DMS153 treated with DMSO at 0.1 percent for 48 hours (cell line): ENCODE measurements around the gene CDH13.

ENCODE experiments used
- DNase-seq: peaks from one replicate; lab custom pipeline; 2025; ENCODE audit not compliant: unreplicated experiment; lab: John Stamatoyannopoulos, UW

CDH13 gene

DNA sequence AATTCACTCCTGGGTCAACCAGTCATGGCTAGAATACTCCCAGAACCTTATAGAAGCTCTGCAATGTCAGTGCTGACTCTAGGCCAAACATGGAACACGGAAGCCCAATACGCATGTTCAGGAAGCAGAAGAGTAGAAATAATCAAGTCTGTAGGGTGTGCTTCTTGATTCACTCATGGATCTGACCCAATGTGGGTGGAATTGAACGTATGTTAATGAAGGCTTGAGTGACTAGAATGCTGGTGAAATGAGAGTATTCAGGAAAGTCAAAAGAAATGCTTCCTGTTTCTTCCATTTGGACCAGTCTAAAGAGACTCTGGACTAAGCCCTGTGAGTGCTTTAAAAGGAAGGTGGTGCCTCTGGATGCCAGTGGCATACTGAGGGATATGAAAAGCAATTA lies 395.0 kb downstream of the CDH13 start:
- no peak for DNase-seq

DNA sequence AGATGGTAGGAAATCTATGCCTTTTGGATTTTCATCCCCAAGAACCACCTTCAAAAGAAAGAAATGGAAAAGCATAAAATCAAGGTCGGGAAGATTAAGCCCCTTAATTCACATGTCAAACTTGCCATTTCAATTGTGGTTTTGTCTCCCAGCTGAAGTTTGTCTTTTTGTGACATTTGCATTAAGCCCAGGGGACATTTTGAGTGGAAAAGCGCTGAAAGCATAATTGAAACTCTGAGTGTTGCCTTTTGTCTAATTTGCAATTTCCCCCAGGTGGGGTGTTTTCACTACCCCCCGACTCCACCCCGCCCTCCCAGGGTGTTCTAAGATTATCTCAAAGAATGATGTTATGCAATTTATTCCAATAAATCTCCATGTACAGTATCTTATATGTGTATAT lies 396.2 kb downstream of the CDH13 start:
- DNase-seq: no peak

DNA sequence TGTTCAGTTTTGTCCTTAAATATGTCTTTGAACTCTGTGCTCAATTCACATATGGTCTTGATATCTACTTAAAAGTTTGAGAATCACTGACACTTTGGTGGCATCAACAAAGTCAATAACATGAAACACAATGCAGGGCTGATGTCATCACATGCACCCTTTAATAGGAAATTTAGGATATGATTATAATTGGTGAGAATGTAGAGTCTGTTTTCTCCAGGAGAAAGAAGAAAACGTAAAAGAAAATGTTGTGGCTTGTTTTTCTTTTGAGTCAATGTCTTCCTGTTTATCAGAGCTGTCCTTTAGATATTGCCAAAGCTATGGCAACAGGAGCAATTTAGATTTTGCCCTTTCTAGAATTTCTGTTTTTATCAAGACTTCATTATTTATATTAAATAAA lies 396.9 kb downstream of the CDH13 start:
- DNase-seq: no peak

DNA sequence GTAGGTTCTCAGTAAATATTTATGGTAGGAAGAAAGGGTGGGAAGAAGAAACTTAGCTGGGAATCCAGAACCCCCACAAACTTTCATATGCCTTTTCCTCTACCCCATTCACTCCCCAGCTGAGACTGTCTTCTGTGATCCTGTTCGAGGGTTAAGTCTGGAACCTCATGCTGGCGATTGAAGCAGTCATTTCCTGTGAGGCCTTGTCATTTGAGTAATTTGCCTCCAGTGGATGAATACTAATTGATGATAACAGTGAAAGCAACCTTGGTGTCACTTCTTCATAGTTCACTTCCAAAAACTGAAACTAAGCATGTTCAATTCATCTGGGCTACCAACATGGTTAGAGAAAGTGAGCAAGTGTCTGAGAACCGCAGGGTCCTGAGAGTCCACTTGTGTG lies 401.2 kb downstream of the CDH13 start:
- DNase-seq: no peak

DNA sequence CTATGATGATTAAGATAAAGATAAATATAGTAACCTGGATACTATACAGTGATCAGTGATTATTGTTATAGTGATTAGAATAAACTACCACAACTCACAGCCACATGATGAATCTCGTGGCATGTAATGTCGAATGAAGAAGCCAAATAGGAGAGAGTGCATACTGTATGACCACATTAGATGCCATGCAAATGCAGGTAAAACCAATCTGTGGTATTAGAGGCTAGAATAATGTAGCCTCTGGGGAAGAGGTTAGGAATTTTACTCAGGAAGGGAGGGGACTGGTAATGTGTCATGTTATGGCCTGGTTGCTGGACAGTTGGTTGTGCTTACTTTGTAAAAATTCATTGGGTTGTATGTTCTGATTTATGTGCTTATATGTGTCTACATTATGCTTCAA lies 402.7 kb downstream of the CDH13 start:
- DNase-seq: no peak

DNA sequence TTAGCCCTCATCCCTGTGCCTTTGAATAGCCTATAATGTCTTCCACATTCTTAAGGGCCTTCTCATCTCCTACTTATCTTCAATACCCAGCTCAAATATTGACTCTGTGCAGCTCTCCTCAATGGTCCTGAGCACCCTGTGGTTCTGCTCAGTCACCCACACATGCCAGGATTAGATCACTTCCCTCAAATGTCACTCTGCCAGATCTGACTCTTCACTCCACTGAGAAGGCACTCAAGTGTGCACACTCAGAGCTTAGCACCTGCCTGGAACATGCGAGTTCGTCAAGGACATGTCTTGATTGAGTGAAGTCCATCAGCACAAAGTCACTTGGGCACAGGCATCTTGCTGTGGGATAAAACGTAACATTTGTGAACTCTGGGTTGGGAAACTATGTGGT lies 404.8 kb downstream of the CDH13 start:
- no peak for DNase-seq

DNA sequence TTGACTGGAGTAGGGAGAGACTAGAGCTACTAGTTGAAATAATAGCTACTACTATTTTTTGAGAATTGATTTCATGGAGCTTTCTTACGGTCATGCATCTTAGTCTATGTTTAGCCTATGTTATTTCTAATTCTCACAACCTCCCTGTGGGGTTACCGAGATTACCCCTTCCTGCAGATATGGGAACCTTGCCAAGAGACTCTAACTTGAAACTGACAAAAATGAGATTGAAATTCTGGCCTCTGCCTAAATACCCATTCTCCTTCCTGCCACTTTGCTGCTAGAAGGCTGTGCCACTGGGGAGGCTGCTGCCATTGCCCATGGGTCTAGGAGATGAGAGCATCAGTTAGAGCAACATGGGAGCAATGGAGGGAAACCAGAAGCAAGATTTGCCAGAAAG lies 410.3 kb downstream of the CDH13 start:
- no peak for DNase-seq

DNA sequence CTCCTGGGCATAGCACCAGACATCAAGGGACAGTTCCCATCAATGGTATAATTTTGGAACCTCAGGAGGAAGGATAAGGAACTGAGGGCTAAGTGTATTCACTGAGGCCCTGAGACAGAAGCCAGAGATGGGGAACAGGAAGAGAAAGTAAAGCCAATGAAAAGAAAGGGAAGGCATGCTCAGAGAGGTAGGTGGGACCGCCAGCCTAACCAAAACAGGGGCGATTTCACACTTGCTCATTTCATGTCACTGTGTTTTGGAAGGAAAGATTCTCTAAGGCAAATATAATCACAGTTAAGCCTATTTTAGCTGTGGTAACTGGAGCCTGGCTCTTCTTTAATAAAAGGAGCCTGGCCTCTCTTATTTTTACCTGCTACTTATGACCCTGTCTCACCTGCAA lies 411.1 kb downstream of the CDH13 start:
- no peak for DNase-seq

DNA sequence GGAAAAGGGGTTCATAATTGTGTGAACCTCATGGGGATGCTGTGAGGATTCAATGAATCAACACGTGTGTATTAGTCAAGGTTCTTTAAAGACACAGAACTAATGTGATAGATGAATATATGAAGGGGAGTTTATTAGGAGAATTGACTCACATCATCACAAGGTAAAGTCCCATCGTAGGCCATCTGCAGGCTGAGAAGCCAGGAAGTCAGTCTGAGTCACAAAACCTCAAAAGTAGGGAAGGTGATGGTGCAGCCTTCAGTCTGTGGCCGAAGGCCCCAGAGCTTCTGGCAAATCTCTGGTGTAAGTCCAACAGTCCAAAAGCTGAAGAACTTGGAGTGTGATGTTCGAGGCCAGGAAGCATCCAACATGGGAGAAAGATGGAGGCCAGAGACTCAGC lies 413.4 kb downstream of the CDH13 start:
- no peak for DNase-seq

DNA sequence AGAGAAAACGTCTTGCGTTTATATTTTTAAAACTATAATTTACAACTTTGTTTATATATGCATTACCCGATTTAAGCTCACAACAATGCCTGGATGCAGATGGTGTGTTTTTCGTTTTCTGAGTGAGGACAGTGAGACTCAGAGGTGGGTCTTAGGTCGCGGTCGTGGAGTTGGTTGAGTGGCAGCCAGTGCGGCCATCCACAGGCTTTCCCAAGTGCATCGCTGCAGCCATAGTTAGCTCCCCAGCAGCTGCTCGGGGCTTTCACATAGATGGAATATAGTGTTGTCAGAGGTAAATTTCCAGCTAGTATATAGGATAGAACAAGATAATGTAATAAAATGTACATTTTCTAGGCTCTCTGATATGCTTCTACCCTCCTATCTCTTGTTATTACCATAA lies 417.8 kb downstream of the CDH13 start:
- no peak for DNase-seq

DNA sequence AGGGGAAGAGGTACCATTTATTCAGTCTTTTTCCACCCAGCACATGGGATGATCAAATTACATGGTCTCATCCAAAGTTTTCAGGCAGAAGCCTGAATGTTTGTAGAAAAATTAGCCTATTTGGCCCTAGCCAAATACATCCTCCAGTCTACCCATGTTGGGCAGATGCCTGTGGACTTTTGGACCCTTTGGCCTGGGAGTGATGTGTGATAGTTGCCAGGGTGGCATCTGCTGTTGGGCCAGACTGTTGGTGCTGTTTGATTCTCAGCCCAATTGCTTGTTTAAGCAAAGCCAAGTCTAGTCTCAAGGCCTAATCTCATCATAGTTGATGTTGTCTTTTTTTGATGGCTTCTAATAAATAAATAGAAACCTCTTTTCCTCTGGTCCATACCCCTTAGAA lies 419.0 kb downstream of the CDH13 start:
- DNase-seq: no peak

DNA sequence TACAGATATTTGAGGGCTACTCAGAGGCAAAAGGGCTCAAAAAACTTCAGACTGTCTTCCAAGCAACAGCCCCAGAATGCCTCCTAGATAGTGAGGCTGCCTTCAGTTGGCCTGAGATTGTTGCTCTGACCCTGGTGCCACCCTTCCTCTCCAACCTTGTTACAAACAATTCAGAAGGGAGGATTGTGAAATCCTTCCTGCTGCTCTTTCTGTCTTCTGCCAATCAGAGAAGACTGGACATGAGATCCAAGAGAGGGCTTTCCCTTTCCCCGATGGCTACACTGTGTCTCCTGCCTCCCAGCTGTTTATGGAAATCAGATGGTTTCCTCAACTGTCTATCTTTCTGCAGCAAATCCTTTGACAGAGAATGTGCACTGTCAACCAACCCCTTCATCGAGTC lies 419.9 kb downstream of the CDH13 start:
- no peak for DNase-seq

DNA sequence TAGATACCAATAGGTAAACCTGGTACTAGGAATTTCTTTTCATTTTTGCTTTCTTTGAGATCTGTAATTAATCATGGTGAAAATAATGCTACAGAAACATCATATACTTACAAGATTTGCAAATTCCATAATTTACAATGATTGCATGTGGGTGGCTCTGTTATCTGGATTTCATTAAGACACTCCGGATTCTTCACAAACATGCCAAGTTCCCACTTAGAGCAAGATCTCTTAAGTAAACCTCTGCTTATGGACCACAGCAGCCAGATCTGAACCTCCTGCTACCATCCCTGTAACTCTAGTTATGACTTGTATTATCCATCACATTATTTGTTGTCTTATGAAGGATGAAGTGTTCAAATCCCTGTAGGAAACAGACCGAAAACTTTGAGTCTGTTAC lies 424.7 kb downstream of the CDH13 start:
- DNase-seq: no peak

DNA sequence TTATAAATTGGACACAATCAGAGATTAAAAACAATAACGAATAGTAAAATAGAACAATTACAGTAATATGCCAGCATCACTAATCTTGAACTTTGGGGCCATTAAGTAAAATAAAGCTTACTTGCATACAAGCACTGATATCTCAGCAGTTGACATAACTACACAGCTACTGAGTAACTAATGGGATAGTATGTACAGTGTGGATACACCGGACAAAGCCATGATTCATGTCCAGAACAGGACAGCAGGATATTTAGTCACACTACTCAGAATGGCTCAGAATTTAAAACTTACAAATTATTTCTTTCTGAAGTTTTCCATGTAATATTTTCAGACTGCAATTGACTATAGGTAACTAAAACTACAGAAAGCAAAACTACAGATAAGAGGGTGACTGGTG lies 427.5 kb downstream of the CDH13 start:
- DNase-seq: no peak

DNA sequence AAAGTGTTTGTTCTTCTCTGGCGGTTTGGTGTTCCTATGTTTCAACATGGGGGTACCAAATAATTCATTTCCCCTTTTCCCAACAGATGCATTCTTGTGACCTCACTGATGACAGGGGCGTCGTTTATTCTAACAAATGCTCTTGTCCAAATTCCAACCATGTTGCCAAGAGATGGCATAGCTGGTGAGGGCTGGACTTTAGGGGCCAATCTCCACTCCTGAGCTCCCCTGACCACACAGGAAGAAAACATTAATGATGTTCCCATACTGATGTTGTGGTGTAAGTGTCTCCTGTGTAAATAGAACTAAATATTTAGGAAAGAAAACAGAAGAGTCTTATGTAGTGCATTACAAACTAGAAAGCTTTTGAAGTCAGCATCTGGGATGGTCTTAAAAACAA lies 431.6 kb downstream of the CDH13 start:
- no peak for DNase-seq

DNA sequence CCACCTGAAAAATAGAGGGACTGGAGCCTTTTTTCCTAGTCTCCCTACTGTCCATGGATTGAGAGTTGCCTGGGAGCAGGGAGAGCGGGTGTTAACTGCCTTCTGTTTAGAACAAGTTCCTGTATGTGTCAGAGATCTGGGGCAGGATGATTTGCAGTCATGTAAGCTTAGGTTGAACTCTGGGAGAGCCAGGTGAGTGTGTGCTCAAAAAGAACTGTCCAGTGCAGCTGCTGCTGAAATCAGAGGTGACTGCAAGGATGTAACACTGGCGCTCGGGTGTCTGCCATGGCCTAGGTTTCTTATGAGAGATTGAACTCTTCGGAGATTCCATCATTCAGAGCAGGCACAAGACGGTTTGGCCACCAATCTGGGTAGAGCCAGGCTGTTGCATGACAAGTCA lies 432.5 kb downstream of the CDH13 start:
- no peak for DNase-seq

DNA sequence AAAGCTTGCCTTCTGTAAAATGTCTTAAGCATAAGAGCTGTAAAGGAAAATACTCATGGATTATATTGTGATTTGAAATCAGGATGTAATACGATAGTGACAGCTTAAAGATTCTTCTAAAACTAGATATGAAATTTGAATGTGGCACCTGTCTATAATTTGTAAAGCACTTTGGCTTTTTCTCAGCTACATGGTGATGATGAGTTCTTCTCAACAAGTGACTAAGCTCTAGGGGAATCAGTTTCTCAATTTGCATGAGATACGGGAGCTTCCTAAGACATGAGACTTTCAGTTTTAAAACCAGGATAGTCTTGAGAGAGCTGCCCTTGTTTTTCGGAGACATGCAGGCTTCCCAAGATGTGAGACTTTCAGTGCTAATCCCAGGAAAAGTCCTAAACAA lies 439.2 kb downstream of the CDH13 start:
- no peak for DNase-seq

DNA sequence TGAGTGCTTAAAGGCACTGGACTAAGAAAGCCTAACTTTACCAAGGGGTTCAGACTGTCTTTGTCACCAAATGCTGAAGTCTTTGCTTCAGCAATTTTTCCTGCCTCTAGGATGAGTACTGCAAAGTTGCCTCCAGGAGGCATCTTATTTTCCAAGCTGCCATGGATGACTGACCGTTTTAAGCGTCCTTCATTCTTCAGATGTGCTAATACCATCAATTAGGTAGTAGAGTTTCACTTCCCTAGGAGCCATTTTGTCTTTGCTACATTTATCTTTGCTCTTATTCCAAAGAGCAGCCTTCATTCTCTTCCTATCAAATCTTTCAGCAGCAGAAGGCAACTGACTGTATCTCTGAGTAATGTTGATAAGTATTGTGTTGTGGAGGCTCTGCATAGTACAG lies 440.1 kb downstream of the CDH13 start:
- DNase-seq: no peak

DNA sequence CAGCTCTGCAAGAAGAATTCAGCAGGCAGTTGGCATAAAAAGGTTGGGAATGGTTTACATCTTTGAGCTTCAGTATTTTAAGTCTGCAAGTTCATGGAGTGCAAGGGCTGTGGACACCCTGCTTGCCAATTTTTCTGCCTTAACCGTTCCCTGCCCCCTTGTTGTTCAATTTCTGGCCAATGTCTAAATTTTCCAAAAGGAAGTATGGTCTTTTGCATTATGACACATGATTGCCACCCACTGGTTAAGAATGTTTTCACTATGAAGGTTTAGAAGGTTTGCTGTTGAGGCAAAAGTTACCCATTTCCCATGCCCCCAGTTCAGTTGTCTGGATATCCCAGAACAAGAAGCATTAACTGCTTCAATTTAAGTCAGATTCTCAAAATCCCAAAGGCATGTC lies 441.9 kb downstream of the CDH13 start:
- no peak for DNase-seq

DNA sequence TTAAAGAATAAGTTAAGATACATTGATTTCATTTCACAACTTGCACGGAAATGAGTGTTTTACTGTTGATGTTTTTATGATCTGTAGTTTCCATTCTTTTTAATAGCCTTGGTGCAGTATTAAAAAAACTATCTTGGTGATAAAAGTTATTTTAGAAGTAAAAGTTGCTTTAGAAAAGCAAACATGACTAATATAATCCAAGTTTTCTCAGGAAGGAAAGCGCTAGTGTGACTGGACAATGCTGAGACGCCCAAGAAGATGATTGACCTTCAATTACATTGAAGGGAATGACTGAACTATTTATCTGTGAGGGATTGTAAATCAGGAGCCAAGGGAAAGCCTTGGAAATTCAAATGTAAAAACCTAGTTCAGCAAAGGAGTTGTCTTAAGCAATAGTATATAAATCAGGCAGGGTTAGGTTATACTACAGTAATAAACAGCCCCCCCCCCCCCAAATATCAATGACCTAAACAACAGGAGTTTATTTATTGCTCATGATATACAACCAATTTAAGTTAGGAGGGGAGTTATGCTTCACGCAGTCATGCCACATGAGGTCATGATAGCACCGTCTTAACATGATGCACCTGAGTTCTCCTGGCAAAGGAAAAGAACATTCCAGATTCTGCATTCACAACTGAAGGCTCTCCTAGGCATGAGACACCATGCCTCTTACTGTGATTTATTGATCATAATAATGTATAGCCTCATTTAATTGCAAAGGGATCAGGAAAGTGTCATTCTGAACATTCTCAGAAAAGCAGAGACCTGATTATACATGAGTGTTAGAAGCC lies 443.8 kb downstream of the CDH13 start:
- DNase-seq: no peak

DNA sequence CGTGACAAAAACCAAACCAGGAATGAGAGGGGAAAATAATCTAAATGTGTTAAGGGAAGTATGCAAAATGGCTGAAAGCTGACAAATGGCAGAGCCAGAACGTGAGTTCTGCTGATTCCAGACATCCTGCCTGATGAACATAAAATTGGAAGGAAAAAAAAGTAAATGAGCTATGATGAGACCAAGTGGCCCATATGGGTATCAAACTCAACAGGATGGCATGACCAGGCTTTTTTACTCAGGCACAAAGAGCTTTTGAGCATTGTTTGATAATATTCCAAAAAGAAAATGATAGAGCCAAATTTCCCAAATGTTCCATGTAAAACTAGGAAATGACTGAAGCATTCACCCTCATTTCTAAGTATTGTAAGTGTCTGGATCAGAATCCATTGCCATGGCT lies 449.2 kb downstream of the CDH13 start:
- DNase-seq: no peak

DNA sequence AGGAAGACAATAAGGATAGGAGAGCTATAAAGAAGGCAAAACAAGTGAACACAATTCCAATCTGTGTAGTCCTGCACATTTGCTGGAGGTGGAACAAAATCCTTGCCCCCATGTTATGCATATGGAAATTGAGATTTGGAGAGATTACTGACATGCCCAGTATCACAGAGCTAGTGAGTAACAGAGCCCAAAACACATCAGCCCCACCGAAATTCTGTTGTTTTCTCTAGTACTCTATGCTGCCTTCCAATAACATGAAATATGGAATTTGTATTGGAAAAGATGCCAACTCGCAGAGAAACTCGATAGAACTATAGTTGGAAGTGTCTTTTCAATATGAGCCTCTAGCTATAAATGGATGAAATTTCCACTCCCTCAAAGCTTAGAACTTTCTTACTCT lies 456.6 kb downstream of the CDH13 start:
- DNase-seq: no peak

DNA sequence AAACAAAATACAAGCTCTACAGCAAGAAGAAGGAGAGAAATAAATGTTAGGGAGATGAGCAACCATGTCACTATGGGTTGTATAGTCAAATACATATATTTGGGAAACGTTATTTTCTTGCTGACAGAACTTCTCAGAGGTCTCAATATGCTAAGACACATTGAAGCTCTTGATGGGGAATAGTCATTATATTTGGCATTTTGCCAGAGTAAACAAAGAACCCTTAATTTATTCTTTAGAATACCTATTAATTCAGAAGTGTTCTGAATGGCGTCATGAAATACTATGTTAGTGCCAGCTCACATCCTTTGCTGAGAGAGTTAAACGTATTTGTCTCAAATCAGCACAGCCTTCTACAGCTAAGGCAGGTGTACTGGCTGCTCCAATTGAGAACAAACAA lies 458.9 kb downstream of the CDH13 start:
- no peak for DNase-seq
